Left lobe of liver (tissue), 2 donors: ENCODE results near the gene NEK4. TPM values are rescaled to one million over a fixed set of nuclear protein-coding genes. Genes with fewer than 3 reads are reported as not detected.

ENCODE experiments used
- ATAC-seq: fragments of 200-7000 bp; cut with Tn5 transposase; one replicate; pipeline ENCODE4 v1.9.1; 2020; ENCODE audit warnings: mild to moderate bottlenecking, moderate library complexity
- DNase-seq: peaks from one replicate; pipeline ENCODE4 v3.0.0-alpha.2; 2020; ENCODE audit warnings: low spot score
- total RNA-seq: library from RNA; stranded (reverse); gene quantifications from one replicate; pipeline ENCODE4 v1.2.1, GENCODE V29; 2021
- donor health status: DM: no; HTN: no; CAD: no; lungs with moderate emphysema.
- donor health status: DM: no; HTN: yes; CAD: no.

NEK4 gene
- total RNA-seq, 1 donor from 2014 or later: 16.6 TPM

DNA sequence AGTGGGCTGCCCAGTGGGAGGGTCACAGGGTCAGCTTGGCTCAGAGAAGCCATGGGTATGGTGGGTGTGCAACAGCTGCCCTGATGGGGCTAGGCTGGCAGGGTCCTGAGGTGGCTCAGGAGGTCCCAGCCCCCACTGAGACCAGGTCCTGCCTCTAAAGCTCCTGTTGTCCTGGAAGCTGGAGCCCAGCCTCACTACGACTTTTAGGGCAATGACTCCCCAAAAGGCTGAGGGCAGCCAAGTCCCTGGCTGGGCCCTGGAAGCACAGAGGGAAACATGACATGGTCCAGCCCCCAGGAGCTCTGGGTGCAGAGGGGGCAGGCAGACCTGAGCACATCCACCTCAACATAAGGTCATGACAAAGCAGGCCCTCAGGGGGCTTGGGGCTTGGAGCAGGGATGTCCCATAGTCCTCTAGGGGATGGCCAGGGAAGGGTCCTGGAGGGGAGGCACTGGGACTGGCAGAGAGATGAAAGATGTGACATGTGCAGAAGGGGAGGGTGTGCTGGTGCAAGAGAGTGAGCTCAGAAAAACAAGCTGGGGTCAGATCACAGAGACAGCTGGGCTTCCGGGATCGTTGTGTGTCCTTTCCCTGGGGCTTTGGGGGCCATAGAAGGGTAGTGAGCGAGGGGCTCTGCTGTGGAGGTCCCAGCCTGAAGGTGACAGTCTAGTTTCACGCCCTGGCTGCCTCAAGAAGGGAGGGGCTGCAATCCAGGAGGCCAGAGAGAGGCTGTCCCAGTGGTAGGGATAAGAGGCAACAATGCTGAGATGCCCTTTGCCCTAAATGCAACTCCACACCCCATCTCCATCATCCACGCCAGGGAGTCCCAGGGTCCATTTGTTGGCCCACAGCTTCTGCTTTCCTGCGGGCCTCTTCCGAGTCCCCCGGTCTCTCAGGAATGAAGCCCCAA, 23.2 kb upstream of the NEK4 start:
- DNase-seq: no peak
- ATAC-seq: peak; percentile 47

DNA sequence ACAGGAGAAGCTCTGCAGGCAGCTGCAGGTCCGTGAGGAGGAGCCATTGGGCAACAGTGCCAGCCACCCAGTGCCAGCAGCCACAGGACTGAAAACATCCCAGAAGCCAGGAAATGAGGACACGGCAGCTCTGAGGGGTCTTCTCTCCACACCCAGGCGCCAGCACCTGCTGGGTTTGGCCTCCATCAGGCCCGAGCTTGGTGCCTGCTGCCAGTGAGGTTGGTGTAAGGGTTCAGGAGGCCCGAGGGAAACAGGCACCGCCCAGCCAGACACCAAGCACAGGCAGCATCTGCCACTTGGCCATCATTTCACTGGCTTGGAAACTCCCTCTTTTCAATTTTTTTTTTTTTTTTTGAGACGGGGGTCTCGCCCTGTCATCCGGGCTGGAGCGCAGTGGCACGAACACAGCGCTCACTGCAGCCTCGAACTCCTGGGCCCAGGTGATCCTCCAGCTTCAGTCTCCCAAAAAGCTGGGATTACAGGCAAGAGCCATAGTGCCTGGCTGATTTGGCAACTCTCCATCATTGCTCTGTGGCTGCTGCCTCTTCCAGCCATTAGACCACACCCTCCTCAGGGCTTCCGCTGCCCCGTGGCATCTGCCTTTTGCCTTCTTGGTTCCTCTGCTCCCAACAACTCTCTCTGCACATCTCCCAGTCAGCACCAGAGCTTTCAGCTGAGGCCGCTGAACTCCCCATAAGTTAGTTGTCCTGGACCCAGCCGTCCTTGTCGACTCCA, 22.4 kb upstream of the NEK4 start:
- ATAC-seq (peak; percentile 11), DNase-seq (no peak)

DNA sequence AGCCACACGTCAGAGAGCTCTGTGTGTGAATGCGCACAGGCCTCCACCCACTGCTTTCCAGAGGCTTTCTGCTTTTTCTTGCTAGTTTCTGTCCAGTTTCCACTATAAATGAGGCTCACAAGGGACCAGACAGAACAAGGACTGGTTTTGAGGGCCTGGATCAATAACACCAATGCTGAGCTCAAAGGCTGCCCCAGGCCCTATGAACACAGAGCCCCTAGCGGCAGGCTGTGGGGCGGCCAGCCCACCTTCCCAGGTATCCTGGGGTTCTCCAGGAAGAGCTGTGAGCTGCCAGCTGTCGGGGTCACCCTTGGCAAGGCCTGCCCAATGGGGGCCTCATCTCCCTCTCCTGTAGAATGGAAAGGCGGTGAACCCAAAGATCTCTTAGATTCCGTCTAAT, 21.7 kb upstream of the NEK4 start:
- no peak for ATAC-seq
- DNase-seq: no peak

DNA sequence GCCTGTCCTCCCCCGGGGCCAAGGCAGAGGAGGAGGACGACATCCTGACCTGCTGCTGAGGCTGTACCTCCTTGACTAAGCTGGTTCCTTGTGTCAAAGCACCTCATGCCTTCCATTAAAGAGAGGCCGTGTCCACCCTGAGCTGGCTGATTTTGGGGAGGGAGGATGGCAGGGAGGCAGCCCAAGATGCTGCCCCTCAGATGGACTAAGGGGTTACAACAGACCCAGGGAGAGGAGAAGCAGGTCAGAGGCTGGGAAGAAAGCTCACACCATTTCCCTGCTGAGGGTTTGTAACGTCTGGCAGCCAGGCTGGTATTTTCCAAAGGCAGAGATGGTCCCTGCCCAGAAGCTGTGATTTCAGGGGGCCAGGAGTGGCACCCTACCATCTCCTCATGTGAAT, 21.2 kb upstream of the NEK4 start:
- ATAC-seq (no peak), DNase-seq (no peak)

DNA sequence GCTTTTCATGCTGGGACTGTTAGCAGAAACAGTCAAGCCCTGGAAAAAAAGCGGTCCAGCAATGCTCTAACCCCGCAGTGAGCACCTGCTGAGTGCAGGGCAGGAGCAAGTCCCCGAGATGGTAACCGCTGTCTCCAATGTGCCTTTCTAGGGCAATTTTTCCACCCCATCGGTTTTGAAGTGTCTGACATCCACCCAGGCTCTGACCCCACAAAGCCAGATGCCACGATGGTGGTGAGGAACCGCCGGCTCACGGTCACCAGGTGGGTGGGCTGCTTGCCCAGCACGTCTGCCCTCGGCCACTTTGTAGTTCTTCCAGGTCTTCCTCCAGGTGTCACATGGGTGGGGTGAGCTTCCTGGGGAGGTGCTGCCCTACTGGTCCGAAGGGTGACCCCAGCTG, 20.6 kb upstream of the NEK4 start:
- ATAC-seq (no peak), DNase-seq (no peak)

DNA sequence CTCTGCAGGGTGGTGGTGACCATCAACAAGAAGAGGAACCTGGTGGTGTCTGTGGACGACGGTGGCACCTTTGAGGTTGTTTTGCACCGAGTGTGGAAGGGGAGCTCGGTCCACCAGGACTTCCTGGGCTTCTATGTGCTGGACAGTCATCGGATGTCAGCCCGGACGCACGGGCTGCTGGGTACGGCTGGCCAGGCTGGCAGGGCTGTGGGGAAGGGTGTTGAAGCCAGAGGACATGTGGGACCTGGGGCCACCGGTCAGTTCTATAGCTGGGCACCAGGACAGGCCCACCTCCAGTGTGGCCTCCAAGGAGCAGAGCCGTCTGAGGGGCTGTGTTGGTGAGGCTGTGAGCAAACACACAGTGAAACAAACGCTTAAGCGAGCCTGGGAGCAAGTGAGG, 20.0 kb upstream of the NEK4 start:
- DNase-seq (no peak), ATAC-seq (no peak)

DNA sequence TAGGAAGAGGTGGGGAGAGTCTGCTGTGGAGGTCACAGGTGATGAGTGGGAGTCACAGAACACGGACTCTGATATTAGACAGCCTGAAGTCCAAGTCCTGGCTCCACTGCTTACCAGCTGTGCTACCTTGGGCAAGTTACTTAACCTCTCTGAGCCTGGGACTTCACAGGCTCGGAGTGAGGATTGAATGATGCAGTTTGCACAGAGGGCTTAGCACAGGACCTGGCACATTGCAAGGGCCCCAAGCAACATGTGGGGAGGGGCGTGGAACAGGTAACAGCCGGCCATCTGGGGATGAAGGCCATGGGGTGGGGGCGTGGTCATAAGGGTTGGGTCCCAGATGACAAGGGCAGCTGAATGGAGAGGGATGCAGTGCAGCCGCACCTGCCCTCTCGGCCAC, 19.6 kb upstream of the NEK4 start:
- DNase-seq (no peak), ATAC-seq (no peak)

DNA sequence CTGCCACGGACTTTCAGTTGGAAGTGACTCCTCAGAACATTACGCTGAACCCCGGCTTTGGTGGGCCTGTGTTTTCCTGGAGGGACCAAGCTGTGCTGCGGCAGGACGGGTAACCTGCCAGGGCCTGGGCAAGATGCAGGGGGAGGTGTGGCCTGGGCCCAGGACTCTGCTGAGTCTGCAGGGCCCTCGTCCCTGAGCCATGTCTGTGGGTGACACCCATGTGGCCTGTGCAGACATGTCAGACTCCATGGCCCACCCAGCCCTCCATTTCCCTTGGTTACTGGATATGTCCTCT, 19.0 kb upstream of the NEK4 start:
- no peak for ATAC-seq
- DNase-seq: no peak

DNA sequence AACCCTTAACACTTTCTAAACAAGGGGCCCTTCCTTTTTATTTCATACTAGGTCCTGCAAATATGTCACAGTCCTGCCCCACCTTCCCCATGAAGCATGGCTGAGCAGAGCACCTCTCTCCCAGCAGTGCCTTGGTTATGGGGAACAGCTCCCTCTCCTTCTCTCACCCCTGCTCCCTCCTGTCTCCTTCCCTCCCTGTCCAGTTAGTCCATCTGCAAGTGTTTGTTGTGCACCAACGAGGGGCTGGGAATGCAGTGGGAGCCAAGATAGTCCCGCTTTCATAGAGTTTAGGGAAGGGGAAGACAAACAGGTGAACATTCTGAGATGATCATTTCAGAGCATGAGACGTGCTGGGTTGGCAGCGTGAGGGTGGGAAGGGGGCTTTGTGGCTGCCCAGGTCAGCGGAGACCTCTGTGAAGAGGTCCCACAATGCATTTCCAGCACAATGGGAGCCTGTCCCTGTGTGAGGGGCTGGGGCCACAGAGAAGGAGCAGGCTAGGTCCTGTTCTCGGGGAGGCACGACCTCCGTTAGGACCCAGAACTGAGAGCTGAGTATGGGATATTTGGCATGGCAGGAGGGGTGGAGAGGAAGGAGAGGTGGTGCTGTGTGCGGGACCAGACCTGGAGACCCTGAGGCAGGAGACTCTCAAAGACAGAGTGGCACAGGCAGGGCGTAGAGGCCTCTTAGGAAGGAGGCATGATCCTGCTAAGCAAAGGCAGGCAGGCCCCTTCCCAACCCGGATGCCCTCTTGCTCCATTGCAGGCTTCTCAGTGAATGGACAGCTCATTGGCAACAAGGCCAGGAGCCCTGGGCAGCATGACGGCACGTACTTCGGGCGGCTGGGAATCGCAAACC, 18.4 kb upstream of the NEK4 start:
- DNase-seq (no peak), ATAC-seq (no peak)

DNA sequence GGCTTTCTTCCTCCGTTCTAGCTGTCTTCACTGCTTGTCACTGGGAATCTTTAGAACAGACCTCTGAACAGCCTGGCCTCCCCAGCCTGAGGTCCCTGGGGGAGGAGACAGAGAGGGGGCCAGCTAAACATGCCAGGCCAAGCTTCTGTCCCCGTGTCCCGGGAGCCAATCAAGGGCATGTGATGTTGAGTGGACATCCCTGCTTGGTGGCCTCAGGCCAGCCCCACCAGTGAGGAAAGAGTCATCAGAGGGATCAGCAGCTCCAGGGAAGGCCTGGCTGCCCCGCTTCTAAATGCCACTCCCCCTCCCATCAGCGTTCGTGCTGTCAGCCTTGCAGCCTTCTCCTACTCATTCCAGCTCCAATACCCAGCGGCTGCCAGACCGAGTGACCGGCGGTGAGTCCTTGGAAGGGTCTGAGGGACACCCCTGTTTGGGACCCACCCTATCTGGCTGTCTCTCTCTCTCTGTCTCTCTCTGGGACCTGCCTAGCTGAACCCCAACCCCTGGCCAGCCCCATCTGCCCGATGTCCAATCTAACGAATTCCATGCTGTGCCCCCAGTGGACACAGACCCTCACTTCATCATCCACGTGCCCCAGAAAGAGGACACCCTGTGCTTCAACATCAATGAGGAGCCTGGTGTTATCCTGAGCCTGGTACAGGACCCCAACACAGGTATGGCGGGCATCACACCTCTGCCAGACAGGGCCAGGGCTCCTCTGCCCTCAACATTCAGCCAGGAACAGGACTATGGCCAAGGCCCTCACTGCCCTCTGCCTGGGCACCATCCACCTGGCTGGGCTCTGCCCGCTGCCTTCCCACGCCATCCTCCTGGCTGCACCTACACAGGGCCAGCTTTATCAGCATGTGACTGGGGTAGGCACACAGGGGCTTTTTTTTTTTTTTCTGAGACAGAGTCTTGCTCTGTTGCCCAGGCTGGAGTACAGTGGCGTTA, 17.2 kb upstream of the NEK4 start:
- DNase-seq (peak; percentile 77), ATAC-seq (peak; percentile 55)

DNA sequence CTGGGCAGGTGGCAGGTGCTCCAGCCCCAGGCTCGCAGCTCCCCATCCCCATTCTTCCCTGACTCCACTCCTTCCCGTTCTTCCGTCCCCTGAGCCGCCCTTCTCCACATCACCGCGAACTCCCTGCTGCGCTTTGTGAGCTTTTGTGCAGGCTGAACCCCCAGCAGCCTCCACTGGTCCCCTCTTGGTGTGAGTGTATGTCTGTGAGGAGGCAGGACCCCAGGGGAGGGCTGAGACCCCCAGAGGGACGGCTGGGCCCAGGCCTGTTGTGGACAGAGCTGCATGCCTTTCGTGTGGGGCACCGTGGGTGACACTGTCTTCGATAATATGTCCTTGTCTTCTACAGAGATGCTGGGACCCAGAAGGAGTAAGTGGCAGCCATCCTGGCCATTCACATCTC, 16.5 kb upstream of the NEK4 start:
- ATAC-seq (no peak), DNase-seq (no peak)

DNA sequence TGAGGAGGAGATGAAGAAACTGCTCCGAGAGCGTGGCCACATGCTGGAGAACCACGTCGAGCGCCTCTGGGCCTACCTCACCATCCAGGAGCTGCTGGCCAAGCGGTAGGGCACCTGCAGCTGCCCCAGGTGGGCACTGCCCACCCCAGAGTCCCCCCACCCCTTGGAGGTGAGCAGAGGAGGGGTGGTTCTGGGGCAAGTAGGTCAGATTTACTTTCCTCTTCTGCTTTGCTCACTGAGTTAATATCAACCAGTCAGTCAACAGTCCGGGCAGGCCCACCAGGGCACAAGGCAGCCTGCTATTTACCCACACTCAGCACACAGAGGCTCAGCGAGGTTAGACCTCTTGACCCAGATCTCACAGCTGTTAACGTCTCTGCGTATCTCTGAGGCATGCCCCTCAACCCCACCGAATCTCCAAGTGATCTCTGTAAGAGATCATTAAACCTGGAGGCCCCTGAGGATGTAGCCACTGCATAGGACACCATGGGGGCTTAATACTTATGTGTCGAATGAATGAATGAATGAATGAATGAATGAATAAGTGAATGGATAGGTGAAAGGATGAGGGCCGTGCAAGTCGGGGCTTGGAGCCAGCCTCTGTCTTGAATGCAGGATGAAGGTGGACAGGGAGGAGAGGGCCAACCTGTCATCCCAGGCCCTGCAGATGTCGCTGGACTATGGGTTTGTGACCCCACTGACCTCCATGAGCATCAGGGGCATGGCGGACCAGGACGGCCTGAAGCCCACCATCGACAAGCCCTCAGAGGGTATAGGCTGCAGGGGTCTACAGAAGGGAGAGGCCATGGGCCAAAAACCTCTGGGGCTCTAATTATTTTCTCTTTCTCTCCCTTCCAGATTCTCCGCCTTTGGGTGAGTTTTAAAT, 15.8 kb upstream of the NEK4 start:
- ATAC-seq (peak; percentile 64), DNase-seq (peak; percentile 77)

DNA sequence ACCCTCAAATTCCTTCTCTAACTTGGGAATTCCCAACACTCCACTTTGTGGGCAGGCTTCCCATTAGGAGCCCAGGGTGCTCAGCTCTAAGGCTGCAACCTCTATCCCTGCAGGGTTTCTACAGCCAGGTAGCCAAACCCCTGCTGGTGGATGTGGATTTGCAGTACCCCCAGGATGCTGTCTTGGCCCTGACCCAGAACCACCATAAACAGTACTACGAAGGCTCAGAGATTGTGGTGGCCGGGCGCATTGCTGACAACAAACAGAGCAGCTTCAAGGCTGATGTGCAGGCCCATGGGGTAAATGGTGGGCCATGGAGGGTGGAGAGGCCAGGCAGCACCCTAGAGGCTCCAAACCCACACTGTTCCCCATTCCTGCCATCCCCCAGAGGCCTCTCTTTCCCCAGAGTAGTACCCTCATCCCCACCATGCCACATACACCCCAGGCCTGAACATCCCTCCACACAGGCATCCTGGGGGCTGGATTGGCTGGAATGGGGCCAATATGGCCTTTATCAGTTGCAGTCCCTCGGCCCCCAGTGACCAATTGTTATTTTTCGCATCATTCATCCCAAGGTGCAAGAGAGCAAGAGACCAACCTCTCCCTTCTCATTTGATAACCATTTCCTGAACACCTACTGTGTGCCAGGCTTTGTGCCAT, 14.3 kb upstream of the NEK4 start:
- no peak for DNase-seq
- ATAC-seq: no peak

DNA sequence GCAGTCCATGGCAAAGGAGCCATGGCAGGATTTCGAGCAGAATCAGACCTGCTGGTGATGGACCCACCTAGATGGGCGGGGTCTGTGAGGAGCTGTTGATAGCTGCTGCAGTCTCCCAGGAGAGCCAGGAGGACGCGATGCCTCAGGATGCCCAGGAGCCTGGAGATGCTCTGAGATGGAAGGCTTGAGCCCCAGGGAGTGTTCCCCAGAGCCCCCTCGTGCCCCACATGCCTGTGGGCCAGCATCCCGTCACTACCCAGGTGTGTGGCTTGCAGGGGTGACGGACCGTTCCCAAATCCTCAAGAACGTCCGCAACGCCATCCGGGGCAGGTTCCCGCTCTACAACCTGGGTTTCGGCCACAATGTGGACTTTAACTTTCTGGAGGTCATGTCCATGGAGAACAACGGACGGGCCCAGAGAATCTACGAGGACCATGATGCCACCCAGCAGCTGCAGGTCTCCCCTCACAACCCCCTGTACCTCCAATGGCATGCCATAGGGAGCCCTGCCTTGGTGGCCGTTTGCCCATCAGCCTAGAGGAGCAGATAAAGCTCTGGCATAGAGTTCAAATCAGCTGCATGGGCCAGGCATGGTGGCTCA, 13.4 kb upstream of the NEK4 start:
- ATAC-seq: no peak
- DNase-seq: peak; percentile 44

DNA sequence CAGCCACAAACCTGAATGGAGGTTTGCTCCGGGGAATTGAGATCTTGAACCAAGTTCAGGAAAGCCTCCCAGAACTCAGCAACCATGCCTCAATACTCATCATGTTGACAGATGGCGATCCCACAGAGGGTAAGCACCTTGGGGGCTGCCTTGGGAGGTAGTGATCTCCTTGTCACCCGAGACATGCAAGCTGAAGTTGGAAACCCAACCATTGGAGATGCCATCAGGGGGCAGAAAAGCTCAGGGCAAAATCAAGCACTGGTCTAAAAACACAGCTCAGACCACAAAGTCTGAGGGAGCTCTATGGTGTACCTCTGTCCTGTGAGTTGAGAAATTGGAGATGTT, 12.4 kb upstream of the NEK4 start:
- DNase-seq: no peak

DNA sequence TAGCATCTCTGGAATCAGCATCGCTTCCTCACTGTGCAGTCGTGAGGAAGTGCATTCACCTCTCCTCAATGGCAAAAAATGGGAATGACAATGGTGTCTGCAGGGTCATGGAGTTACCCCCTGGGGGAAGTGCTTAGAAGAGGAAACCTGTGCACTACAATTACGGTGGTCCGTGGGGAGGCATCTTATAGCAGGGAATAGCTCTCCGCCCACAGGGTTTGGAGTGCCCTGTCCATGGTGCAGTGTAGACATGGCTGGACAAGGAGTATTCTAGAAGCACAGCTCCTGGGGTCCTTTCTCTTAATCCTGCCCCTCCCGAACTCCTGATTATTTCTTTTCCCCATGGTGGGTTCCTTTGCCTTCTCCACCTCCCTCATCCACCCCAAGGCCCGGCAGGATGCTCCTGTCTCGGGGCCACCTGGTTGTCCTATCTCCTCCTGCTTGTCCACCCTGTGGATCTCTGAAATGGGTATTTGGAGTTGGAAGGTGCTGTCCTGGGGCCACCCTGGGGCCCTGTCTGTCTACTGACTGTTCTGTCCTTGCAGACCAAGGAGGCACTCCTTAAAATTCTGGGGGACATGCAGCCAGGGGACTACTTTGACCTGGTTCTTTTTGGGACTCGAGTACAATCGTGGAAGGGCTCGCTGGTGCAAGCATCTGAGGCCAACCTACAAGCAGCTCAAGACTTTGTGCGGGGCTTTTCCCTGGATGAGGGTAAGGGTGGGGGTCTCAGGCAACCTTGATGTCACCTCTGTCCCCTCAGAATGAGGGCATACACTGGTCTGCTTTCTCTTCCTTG, 11.9 kb upstream of the NEK4 start:
- DNase-seq (no peak), ATAC-seq (no peak)

More for the DNA sequence above, 12.4 kb upstream of the NEK4 start:
- ATAC-seq: no peak

DNA sequence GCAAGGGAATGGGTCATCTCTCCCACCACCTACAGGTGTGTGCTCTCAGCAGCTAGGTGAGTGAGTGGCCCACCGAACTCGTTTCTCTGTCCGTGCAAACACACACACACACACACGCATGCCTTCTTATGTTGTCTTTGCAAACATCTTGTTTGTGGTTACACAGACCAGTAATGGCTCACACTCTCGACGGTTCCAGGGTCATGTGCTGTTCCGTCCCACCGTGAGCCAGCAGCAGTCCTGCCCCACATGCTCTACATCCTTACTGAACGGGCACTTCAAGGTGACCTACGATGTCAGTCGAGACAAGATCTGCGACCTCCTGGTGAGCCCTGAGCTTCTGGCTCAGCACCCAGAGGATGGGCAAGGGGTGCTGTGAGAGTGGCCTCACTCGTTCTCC, 11.0 kb upstream of the NEK4 start:
- ATAC-seq: no peak
- DNase-seq: no peak
